IPS DF 4.7 (cell line): Measurements from ENCODE around the gene TFDP2.
"Not testable (repeated sequence)": the region's sequence is repeated elsewhere in the genome, so short reads cannot be mapped to it uniquely, and the experiment has no call there.

Experiments used
- DNase-seq: peaks from one replicate; pipeline ENCODE4 v3.0.0-alpha.2; 2013; ENCODE audit warnings: low spot score; ENCODE audit errors: extremely low read depth

The TFDP2 gene

GRCh38 chr3:142022381-142022780, 127.0 kb downstream of the TFDP2 start:
- no peak for DNase-seq

- no peak for DNase-seq
Measured at GRCh38 chr3:142021127-142021526, 128.2 kb downstream of the TFDP2 start.

- DNase-seq, result no peak
Measured at GRCh38 chr3:142019794-142020320, 129.5 kb downstream of the TFDP2 start.

GRCh38 chr3:142013993-142014392, 135.4 kb downstream of the TFDP2 start:
- DNase-seq, result no peak

- no peak for DNase-seq
Measured at GRCh38 chr3:142013326-142013980, 135.9 kb downstream of the TFDP2 start.

GRCh38 chr3:142009029-142009428, 140.3 kb downstream of the TFDP2 start:
- no peak for DNase-seq

GRCh38 chr3:142007710-142008399, 141.5 kb downstream of the TFDP2 start:
- no peak for DNase-seq

- DNase-seq, result not testable (repeated sequence)
Measured at GRCh38 chr3:142004957-142005356, 144.4 kb downstream of the TFDP2 start.

GRCh38 chr3:142004025-142004424, 145.3 kb downstream of the TFDP2 start:
- no peak for DNase-seq

- no peak for DNase-seq
Measured at GRCh38 chr3:142003291-142003690, 146.1 kb downstream of the TFDP2 start.

- no peak for DNase-seq
Measured at GRCh38 chr3:142000325-142000870, 148.9 kb downstream of the TFDP2 start.

- no peak for DNase-seq
Measured at GRCh38 chr3:141998669-141999290, 150.6 kb downstream of the TFDP2 start.

GRCh38 chr3:141996437-141996836, 152.9 kb downstream of the TFDP2 start:
- DNase-seq, result no peak

- DNase-seq, result no peak
Measured at GRCh38 chr3:141994856-141995255, 154.5 kb downstream of the TFDP2 start.

- DNase-seq, result no peak
Measured at GRCh38 chr3:141992512-141992911, 156.8 kb downstream of the TFDP2 start.

GRCh38 chr3:141986548-141987107, 162.7 kb downstream of the TFDP2 start:
- no peak for DNase-seq

GRCh38 chr3:141981084-141981483, 168.3 kb downstream of the TFDP2 start:
- DNase-seq, result no peak

- DNase-seq, result no peak
Measured at GRCh38 chr3:141979050-141979671, 170.2 kb downstream of the TFDP2 start.

- not testable (repeated sequence) for DNase-seq
Measured at GRCh38 chr3:141974777-141975176, 174.6 kb downstream of the TFDP2 start.

GRCh38 chr3:141972399-141972798, 176.9 kb downstream of the TFDP2 start:
- DNase-seq, result no peak

- no peak for DNase-seq
Measured at GRCh38 chr3:141971571-141971970, 177.8 kb downstream of the TFDP2 start.
